ENCODE results near the gene PLPPR5. TPM values are rescaled to one million over a fixed set of nuclear protein-coding genes. Genes with fewer than 3 reads are reported as not detected.

PLPPR5 gene
- total and polyA plus RNA-seq, 8 donors = 0.06 to 1.5 (median 0.17) TPM; not detected in 1

DNA sequence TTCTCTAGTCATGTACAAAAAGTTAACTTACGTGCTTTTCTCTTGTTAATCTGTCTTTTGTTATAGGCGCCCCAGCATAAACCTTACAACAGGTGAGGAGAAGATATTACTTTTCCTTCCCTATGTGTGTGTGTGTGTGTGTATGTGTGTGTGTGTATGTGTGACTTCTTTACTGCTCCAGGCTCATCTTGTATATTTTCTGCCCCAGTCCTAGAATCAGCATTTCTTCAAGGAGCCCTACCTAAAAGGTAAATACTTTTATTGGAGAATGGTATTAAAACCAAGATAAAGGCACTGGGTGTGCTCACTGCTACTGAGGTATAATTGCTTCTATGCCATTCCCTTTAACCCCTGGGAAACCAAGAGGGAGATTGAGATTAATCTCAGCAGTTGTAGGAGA, 129.8 kb downstream of the PLPPR5 start:
- no peaks in the 10 kb centered on the region for H3K4me1 ChIP-seq
- intact Hi-C loops (cut with DNase I) = no loop called here
- no peak for ATAC-seq
- no peak overlapping the region for H3K27ac ChIP-seq
- H3K36me3 ChIP-seq = no peaks in the 10 kb centered on the region
- WGBS, 2 donors = 65 to 74% methylated on average over 2 of the region's 2 CpGs
- H3K4me3 ChIP-seq = no peak overlapping the region
- no peaks in the 10 kb centered on the region for H3K9me3 ChIP-seq
- DNase-seq = no peak
- FAIRE-seq = no peak
- no peaks in the 10 kb centered on the region for H3K27me3 ChIP-seq
- TF ChIP-seq, protein P1, sequence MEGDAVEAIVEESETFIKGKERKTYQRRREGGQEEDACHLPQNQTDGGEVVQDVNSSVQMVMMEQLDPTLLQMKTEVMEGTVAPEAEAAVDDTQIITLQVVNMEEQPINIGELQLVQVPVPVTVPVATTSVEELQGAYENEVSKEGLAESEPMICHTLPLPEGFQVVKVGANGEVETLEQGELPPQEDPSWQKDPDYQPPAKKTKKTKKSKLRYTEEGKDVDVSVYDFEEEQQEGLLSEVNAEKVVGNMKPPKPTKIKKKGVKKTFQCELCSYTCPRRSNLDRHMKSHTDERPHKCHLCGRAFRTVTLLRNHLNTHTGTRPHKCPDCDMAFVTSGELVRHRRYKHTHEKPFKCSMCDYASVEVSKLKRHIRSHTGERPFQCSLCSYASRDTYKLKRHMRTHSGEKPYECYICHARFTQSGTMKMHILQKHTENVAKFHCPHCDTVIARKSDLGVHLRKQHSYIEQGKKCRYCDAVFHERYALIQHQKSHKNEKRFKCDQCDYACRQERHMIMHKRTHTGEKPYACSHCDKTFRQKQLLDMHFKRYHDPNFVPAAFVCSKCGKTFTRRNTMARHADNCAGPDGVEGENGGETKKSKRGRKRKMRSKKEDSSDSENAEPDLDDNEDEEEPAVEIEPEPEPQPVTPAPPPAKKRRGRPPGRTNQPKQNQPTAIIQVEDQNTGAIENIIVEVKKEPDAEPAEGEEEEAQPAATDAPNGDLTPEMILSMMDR (IDR thresholded peaks at IDR 0.05) = no peak

DNA sequence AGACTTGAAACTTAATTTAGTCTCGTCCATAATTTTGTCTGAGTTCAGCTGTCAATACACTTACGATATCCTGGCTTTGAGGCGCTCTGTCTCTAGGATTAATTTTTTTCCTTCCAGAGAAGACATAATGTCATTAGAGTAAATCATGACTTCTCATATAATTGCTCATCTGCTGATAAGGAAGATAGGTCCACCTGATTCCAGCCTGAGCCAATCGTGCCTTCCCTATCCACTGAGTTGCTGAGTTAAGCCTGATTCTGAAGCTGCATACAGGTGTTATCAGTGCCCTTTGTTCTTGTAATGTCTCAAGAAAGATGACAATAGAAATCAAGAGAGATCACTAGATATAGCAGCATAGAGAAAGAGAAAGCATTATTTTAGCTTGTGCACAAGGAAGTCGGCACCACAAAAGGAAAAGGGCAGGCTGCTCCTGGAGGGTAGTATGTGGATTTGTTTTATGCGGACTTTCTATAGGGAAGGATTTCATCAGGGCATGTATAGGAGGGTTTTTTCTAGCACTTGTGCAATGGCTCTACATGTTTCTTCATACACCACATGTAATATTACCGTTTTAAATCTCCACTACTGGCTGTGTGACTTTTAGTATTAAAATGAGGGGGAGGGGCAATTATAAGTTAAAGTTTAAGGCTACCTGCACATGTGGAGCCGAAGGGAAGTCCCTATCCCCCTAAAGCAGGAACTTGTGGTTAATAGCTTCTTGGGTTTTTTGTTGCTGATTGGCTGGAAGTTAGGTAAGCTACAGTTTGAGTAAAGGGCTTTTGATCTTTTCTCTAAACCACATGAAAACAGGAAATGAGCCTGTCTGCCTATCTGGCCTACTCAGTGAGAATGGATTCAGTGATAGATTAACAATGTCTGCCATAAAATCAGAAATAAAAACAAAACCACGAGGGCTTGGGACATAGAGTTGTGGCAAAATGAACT, 133.4 kb downstream of the PLPPR5 start:
- WGBS, 2 donors = 59 to 66% methylated on average over 9 of the region's 9 CpGs
- H3K4me1 ChIP-seq = no peaks in the 10 kb centered on the region
- TF ChIP-seq, protein P1 (IDR thresholded peaks at IDR 0.05) = no peak
- DNase-seq = no peak
- H3K36me3 ChIP-seq = no peaks in the 10 kb centered on the region
- H3K27me3 ChIP-seq = no peaks in the 10 kb centered on the region
- H3K9me3 ChIP-seq = no peaks in the 10 kb centered on the region
- H3K27ac ChIP-seq = no peak overlapping the region
- peak in 2 of 4 donors; percentile 12 to 29 for ATAC-seq
- no peak overlapping the region for H3K4me3 ChIP-seq
- no peak for FAIRE-seq
- intact Hi-C loops (cut with DNase I) = no loop called here

DNA sequence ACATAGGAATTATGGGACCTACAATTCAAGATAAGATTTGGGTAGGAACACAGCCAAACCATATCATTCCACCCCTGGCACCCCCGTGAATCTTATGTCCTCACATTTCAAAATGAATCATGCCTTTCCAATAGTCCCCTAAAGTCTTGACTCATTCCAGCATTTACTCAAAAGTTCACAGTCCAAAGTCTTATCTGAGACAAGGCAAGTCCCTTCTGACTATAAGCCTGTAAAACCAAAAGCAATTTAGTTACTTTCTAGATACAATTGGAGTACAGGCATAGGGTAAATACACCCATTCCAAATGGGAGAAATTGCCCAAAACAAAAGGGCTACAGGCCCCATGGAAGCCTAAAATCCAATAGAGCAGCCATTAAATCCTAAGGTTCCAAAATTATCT, 138.9 kb downstream of the PLPPR5 start:
- H3K4me1 ChIP-seq = no peaks in the 10 kb centered on the region
- H3K27ac ChIP-seq = no peak overlapping the region
- TF ChIP-seq, protein P1 (IDR thresholded peaks at IDR 0.05) = no peak
- FAIRE-seq = no peak
- H3K36me3 ChIP-seq = no peaks in the 10 kb centered on the region
- no peak overlapping the region for H3K4me3 ChIP-seq
- intact Hi-C loops (cut with DNase I) = no loop called here
- 53 to 67% methylated on average over 1 of the region's 1 CpG for WGBS, 2 donors
- ATAC-seq = no peak
- H3K27me3 ChIP-seq = no peaks in the 10 kb centered on the region
- DNase-seq = no peak
- no peaks in the 10 kb centered on the region for H3K9me3 ChIP-seq

DNA sequence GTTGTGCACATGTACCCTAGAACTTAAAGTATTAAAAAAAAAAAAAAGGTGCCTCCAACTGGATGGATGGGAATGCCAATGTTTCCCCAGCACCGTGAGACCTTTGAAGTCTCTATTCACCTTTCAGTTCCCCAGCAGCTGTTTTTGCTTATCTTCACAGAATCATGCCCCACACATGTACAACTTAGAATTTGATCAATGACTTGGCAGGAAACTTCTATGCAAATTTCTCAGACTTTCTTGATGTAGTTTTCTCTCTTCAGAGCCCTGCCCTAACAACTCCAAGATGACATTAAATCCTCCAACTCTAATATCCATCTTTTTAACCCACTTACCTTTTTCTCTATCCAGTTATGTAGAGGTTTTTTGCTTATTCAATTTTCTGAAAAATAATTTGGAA, 144.3 kb downstream of the PLPPR5 start:
- Histone ChIP-seq H3K36me3 (no peaks in the 10 kb centered on the region), H3K4me3 (no peak overlapping the region), H3K27ac (no peak overlapping the region), H3K27me3 (no peaks in the 10 kb centered on the region), H3K9me3 (no peaks in the 10 kb centered on the region), H3K4me1 (no peaks in the 10 kb centered on the region)
- no peak for DNase-seq
- intact Hi-C loops (cut with DNase I) = no loop called here
- 26 to 48% methylated on average over 1 of the region's 1 CpG for WGBS, 2 donors
- TF ChIP-seq, protein P1 (IDR thresholded peaks at IDR 0.05) = no peak
- ATAC-seq = no peak
- no peak for FAIRE-seq

DNA sequence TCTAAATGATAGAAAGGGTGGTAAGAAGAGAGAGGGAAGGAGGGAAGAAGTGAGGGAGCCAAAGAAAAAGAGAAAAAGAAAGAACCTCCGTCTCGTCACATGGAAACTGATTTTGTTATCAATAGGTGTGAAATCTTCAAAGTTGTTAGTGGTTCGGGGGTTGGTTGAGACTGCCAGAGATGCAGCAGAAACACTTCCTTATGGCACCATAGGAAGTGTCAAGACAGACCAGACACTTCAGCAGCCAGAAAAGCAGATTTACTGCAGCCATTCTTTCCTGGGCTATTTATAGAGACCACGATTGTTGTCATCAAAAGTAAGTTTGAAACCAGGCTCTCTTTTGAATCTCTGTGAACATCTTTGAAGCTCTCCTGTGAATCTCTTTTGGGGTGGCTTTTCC, 150.5 kb downstream of the PLPPR5 start:
- WGBS, 2 donors = 35 to 38% methylated on average over 4 of the region's 4 CpGs
- TF ChIP-seq, protein P1 (IDR thresholded peaks at IDR 0.05) = no peak
- FAIRE-seq = no peak

More for the DNA sequence above, 150.5 kb downstream of the PLPPR5 start:
- ATAC-seq (no peak), DNase-seq (no peak)
- Histone ChIP-seq H3K9me3 (no peaks in the 10 kb centered on the region), H3K4me1 (no peaks in the 10 kb centered on the region), H3K4me3 (no peak overlapping the region), H3K27ac (no peak overlapping the region), H3K27me3 (no peaks in the 10 kb centered on the region), H3K36me3 (no peaks in the 10 kb centered on the region)
- intact Hi-C loops (cut with DNase I) = no loop called here

Measured in pancreas (tissue), 10 donors.